OCI-LY3 (cell line): ENCODE data around the gene NECAP2.

Experiments
- H2AFZ ChIP-seq: fragments of 200-600, 300-600 bp; shearing (Covaris generic); 2 replicates; pipeline ENCODE4 v1.6.0; 2014; ENCODE audit warnings: antibody characterized with exemption, low read depth, low read length
- H3K27ac ChIP-seq: fragments of 200-600, 300-600 bp; sonication (generic); 2 replicates; pipeline ENCODE4 v1.5.1; 2014; ENCODE audit warnings: mild to moderate bottlenecking, low read length, moderate library complexity, mixed read lengths
- H3K27me3 ChIP-seq: fragments of 200-600, 300-600 bp; sonication (generic); 2 replicates; pipeline ENCODE4 v1.6.1; 2014; ENCODE audit warnings: low read depth, low read length, mixed read lengths
- H3K36me3 ChIP-seq: fragments of 200-600, 300-600 bp; sonication (generic); replicated peaks from 2 replicates; pipeline ENCODE3; 2014; ENCODE audit warnings: low read depth, low read length, mixed read lengths
- H3K4me1 ChIP-seq: fragments of 300-600, 200-600 bp; sonication (generic); 2 replicates; pipeline ENCODE4 v1.6.1; 2014; ENCODE audit warnings: low read length, mixed read lengths
- H3K4me2 ChIP-seq: fragments of 200-600, 300-600 bp; sonication (generic); 2 replicates; pipeline ENCODE4 v1.6.1; 2014; ENCODE audit warnings: low read length, mixed read lengths
- H3K4me3 ChIP-seq: fragments of 300-600, 200-600 bp; sonication (generic); 2 replicates; pipeline ENCODE4 v1.5.1; 2014; ENCODE audit warnings: antibody characterized with exemption, mild to moderate bottlenecking, low read length, moderate library complexity
- H3K79me2 ChIP-seq: fragments of 300-600, 200-600 bp; shearing (Covaris generic); 2 replicates; pipeline ENCODE4 v1.6.1; 2014; ENCODE audit warnings: mild to moderate bottlenecking, low read length, mixed read lengths
- H3K9ac ChIP-seq: fragments of 300-600, 200-600 bp; shearing (Covaris generic); 2 replicates; pipeline ENCODE4 v1.6.0; 2014; ENCODE audit warnings: mild to moderate bottlenecking, low read length, moderate library complexity
- H3K9me3 ChIP-seq: fragments of 200-600, 300-600 bp; shearing (Covaris generic); 2 replicates; pipeline ENCODE4 v1.6.1; 2014; ENCODE audit warnings: low read length, mixed read lengths; ENCODE audit not compliant: insufficient read depth
- H4K20me1 ChIP-seq: fragments of 200-600, 300-600 bp; sonication (generic); 2 replicates; pipeline ENCODE4 v1.6.1; 2016; ENCODE audit warnings: low read length, mixed read lengths; ENCODE audit not compliant: insufficient read depth
- EZH2phosphoT487 ChIP-seq: fragments of 200-600 bp; shearing (Covaris generic); IDR thresholded peaks from 2 replicates; pipeline ENCODE4 v1.6.1; 2018; ENCODE audit warnings: antibody characterized with exemption, mixed run types, low read depth
- TF ChIP-seq, protein P1 (sequence below): fragments of 200-600, 300-600 bp; sonication (generic); IDR thresholded peaks from 2 replicates; pipeline ENCODE4 v1.5.1; 2014; ENCODE audit warnings: antibody characterized with exemption, low read length, low read depth

Gene NECAP2

DNA sequence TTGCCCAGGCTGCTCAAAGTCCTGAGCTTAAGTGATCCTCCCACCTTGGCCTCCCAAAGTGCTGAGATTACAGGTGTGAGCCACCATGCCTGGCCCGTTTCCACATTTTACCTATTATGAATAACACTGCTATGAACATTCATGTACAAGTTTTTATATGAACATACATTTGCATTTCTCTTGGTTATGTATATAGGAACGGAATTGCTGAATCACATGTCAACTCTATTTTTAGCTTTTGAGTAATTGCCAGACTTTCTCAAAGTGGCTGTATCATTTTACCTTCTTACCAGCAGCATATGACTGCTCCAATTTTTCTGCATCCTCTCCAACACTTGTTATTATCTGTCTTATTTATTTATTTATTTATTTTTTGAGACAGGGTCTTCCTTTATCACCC, 6.0 kb upstream of the NECAP2 start:
- no peaks in the 10 kb centered on the region for H3K79me2 ChIP-seq
- no peak overlapping the region for H3K9ac ChIP-seq
- H3K27ac ChIP-seq, result no peak overlapping the region
- H4K20me1 ChIP-seq, result no peaks in the 10 kb centered on the region
- H3K27me3 ChIP-seq, result no peaks in the 10 kb centered on the region
- no peak overlapping the region for H3K4me2 ChIP-seq
- H3K4me3 ChIP-seq, result no peak overlapping the region
- H3K36me3 ChIP-seq, result no peaks in the 10 kb centered on the region
- H2AFZ ChIP-seq, result no peak overlapping the region
- TF ChIP-seq, protein P1, sequence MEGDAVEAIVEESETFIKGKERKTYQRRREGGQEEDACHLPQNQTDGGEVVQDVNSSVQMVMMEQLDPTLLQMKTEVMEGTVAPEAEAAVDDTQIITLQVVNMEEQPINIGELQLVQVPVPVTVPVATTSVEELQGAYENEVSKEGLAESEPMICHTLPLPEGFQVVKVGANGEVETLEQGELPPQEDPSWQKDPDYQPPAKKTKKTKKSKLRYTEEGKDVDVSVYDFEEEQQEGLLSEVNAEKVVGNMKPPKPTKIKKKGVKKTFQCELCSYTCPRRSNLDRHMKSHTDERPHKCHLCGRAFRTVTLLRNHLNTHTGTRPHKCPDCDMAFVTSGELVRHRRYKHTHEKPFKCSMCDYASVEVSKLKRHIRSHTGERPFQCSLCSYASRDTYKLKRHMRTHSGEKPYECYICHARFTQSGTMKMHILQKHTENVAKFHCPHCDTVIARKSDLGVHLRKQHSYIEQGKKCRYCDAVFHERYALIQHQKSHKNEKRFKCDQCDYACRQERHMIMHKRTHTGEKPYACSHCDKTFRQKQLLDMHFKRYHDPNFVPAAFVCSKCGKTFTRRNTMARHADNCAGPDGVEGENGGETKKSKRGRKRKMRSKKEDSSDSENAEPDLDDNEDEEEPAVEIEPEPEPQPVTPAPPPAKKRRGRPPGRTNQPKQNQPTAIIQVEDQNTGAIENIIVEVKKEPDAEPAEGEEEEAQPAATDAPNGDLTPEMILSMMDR, result no peak
- TF ChIP-seq EZH2phosphoT487, result no peak
- H3K4me1 ChIP-seq, result peaks cover 8% of the 10 kb centered on the region
- H3K9me3 ChIP-seq, result no peaks in the 10 kb centered on the region

DNA sequence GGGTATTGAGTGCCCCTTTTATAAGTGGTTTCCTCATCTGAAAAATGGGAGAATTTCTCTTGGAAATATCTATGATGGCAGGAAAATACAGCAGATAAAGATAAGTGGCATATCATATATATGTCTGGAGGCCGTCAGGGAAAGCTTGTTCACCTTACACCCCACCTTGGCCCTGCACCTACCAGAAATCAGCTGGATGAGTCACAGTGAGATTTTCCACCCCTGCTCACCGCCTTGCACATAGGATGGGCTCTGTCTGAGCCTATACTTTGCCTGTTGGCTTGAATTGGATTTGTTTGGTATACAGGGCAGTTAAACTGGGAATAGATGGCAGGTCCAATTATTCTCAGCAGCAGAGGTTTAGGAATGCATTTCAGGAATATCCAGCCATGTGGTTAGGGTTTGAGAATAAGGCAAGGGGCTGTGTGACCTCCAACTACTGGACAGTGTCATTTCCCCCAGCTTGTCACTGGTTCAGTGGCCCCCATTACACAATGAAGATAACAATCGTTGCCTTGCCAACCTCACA, 3.5 kb upstream of the NECAP2 start, which contains the start of gene SPATA21:
Gene SPATA21 (minus strand): TSS at position 479 of the 529 bp plus-strand sequence. CDS start 6,053 bp downstream, outside the sequence.
- no peak within 1 kb of the TSS for H3K27ac ChIP-seq
- H4K20me1 ChIP-seq, result no peaks in the 10 kb centered on the region
- peaks cover 16% of the 10 kb centered on the region for H3K4me1 ChIP-seq
- no peaks in the 10 kb centered on the region for H3K27me3 ChIP-seq
- TF ChIP-seq, protein P1, result no peak
- TF ChIP-seq EZH2phosphoT487, result no peak
- H3K79me2 ChIP-seq, result peaks cover 14% of the 10 kb centered on the region
- H3K4me3 ChIP-seq, result no peak within 1 kb of the TSS
- H3K9me3 ChIP-seq, result no peaks in the 10 kb centered on the region
- H2AFZ ChIP-seq, result no peak within 1 kb of the TSS
- no peaks in the 10 kb centered on the region for H3K36me3 ChIP-seq
- H3K9ac ChIP-seq, result no peak within 1 kb of the TSS
- no peak within 1 kb of the TSS for H3K4me2 ChIP-seq

DNA sequence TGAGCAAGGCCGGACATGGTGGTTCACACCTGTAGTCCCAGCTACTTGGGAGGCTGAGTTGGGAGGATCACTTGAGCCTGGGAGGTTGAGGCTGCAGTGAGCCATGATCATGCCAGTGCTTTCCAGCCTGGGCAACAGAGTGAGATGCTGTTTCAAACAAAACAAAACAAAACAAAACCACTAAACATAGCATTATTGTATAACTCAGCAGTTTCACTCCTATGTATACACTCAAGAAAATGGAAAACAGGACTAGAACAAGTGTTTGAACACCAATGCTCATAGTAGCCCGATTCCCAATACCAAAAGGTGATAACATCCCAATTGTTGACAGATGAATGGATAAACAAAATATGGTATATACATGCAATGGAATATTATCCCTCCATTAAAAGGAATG, 2.0 kb upstream of the NECAP2 start:
- no peaks in the 10 kb centered on the region for H3K27me3 ChIP-seq
- TF ChIP-seq, protein P1, result no peak
- TF ChIP-seq EZH2phosphoT487, result no peak
- H3K4me1 ChIP-seq, result peaks cover 16% of the 10 kb centered on the region
- H4K20me1 ChIP-seq, result no peaks in the 10 kb centered on the region
- H3K36me3 ChIP-seq, result peaks cover under 1% of the 10 kb centered on the region
- H3K4me2 ChIP-seq, result no peak overlapping the region
- H3K27ac ChIP-seq, result no peak overlapping the region
- H3K4me3 ChIP-seq, result no peak overlapping the region
- no peak overlapping the region for H2AFZ ChIP-seq
- H3K79me2 ChIP-seq, result peaks cover 29% of the 10 kb centered on the region
- no peaks in the 10 kb centered on the region for H3K9me3 ChIP-seq
- H3K9ac ChIP-seq, result no peak overlapping the region

DNA sequence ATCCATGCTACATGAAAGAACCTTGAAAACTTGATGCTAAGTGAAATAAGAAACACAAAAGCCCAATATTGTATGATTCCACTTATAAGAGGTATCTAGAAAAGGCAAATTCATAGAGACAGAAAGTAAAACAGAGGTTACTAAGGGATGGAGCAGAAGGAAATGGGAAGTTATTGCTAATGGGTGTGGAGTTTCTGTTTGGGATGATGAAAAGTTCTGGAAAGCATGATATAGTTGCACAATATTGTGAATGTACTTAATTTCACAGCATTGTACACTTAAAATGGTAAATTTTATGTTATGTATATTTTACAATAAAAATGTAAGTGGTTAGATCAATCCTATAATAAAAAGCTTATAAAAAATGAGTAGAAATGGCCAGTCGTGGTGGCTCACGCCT, 1.6 kb upstream of the NECAP2 start:
- Histone ChIP-seq H4K20me1 (no peaks in the 10 kb centered on the region), H3K9me3 (no peaks in the 10 kb centered on the region), H3K79me2 (peaks cover 33% of the 10 kb centered on the region), H3K27ac (no peak overlapping the region), H3K36me3 (peaks cover 3% of the 10 kb centered on the region), H3K4me3 (no peak overlapping the region), H2AFZ (no peak overlapping the region), H3K4me2 (no peak overlapping the region), H3K9ac (no peak overlapping the region), H3K4me1 (peaks cover 13% of the 10 kb centered on the region), H3K27me3 (no peaks in the 10 kb centered on the region)
- no peak for TF ChIP-seq EZH2phosphoT487
- TF ChIP-seq, protein P1, result no peak
